ENCODE measurements around the gene CTU1.

The CTU1 gene

GRCh38 chr19:51131780-51132680, 23.8 kb upstream of the CTU1 start:
- peak; percentile 55 for DNase-seq

DNA sequence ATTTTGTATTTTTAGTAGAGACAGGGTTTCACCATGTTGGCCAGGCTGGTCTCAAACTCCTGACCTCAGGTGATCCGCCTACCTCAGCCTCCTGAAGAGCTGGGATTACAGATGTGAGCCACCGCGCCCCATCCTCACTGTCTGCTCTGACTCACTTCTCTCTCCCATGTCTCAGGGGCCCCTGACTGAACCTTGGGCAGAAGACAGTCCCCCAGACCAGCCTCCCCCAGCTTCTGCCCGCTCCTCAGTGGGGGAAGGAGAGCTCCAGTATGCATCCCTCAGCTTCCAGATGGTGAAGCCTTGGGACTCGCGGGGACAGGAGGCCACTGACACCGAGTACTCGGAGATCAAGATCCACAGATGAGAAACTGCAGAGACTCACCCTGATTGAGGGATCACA, 21.5 kb upstream of the CTU1 start:
- DNase-seq = no peak

DNA sequence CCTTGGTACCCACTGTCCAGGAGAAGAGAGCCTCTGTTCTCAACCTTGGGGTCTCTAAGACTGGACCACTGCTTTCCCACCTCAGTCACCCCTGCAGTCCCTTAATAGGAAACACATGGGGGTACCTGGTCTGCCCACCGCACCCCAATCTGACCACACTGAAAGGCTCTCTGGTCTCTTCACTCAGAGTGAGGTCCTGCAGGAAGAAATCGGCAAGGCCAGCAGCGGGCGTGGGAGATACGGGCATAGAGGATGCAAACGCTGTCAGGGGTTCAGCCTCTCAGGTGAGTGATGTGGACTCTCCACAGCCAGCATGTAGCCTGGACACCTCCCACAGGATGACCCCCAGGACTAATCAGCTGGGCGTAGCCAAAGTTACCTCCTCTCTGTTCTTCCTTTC, 20.0 kb upstream of the CTU1 start:
- DNase-seq = no peak

DNA sequence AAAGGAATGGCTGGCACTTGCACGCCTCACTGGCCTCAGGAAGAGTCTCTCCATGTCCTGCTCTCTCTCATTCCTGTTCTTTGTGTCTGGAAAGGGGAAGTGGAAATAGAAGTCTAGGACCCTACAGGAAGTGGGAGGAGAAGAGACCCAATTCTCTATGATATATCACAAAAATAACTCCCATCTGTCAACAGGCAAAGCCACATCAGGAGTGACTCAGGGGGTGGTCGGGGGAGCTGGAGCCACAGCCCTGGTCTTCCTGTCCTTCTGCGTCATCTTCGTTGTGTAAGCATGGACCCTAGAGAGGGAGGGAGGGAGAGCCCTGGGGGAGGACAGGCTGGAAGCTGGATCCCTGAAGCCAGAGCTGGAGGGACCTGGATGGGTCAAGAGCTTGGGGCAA, 19.5 kb upstream of the CTU1 start:
- peak; percentile 30 for DNase-seq

DNA sequence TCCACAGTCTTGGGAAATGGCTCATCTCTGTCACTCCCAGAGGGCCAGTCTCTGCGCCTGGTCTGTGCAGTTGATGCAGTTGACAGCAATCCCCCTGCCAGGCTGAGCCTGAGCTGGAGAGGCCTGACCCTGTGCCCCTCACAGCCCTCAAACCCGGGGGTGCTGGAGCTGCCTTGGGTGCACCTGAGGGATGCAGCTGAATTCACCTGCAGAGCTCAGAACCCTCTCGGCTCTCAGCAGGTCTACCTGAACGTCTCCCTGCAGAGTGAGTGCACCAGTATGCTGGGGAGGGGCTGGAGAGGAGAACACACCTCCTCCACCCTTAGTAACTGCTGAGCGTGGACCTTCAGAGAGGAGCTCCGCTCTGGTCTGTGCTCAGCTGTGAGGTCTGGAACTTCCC, 18.8 kb upstream of the CTU1 start:
- DNase-seq = no peak

DNA sequence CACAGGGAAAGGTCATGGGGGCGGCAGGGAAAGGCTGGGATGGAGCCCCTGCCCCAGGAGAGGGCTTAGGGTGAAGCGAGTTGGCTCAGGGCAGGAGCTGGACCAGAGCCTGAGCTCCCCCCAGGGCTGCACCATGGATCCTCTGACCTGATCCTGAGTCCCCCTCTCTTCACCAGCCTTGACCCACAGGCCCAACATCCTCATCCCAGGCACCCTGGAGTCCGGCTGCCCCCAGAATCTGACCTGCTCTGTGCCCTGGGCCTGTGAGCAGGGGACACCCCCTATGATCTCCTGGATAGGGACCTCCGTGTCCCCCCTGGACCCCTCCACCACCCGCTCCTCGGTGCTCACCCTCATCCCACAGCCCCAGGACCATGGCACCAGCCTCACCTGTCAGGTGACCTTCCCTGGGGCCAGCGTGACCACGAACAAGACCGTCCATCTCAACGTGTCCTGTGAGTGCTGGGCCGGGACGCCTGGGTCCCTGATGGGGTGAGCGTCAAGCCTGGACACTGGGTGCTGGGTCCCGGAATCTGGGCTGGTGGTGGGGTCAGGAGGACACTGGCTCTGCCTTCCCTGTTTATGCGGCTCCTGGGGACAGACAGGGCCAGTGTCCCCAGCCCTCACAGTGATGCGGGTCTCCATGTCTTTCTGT, 17.3 kb upstream of the CTU1 start:
- no peak for DNase-seq

GRCh38 chr19:51124729-51125128, 16.5 kb upstream of the CTU1 start, which contains the start of gene SIGLEC9:
Gene SIGLEC9 (plus strand): TSS chr19:51124906. CDS start chr19:51124975, 69 bp downstream.
- no peak for DNase-seq

DNA sequence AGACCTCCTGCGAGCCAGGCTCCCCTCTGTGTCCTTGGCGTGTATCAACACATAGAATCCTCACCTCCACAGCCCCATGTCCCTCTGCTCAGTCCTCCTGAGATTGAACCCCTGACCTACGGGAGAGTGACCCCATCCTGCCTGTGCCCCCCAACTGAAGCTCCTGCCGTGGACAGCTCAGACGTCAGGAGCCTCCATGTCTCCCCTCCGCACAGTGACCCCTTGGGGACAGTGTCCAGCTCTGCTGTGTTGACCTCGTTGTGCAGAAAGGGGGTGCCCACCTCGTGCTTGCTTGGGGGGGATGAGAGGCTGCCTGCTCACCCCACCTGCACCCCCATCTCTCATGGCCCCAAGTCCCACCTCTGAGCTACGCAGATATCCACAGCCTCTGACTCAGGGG, 16.0 kb upstream of the CTU1 start:
- DNase-seq = no peak

GRCh38 chr19:51123802-51124201, 15.6 kb upstream of the CTU1 start:
- no peak for DNase-seq

DNA sequence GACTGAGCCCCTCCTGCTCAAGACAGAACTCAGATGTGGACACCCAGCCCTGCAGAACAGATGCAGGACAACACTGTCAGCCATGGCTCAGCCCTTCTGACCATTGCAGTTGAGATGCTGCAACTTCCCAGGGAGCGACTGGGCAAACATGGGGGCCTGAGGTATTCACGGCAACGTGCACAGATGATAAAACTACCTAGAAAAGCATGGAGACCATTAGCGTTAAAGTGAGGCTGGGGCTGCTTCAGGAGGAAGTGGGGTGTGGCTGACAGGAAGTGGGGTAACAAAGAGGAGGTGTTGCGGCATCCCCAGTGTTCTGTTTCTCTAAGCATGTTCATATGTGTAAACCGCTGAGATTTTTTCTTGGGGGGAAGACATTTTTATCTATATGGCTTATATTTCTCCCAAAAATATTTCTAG, 15.2 kb upstream of the CTU1 start:
- DNase-seq = peak; percentile 8

DNA sequence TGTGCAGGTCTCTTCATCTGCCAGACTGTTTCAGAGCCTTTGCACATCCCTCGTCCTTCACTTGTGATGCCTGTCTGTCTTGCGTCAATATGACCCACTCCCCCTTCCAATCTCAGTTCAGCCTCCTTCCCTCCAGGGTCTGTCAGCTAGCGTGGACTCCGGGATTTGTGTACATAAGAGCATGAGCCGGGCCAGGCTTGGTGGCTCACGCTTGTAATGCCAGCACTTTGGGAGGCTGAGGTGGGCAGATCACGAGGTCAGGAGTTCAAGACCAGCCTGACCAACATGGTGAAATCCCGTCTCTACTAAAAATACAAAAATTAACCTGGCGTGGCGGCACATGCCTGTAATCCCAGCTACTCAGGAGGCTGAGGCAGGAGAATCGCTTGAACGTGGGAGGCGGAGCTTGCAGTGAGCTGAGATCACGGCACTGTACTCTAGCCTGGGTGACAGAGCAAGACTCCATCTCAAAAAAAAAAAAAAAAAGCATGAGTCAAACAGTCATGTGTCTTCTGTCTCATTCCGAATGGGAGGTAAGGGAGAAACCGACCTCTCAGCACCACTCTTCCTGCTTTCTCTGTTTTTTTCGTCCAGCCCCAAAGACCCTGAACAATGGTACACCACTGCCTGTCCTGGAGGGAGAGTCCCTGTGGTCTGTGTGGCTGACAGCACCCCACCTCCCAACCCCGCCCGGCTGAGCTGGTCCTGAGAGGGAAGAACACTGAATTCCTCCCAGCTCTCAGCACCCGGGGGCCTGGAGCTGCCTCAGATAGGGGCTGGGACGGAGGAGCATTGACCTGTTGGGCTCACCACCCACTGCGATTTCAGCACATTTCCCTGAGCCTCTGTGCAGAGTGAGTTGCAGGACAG, 14.1 kb upstream of the CTU1 start:
- DNase-seq = no peak

DNA sequence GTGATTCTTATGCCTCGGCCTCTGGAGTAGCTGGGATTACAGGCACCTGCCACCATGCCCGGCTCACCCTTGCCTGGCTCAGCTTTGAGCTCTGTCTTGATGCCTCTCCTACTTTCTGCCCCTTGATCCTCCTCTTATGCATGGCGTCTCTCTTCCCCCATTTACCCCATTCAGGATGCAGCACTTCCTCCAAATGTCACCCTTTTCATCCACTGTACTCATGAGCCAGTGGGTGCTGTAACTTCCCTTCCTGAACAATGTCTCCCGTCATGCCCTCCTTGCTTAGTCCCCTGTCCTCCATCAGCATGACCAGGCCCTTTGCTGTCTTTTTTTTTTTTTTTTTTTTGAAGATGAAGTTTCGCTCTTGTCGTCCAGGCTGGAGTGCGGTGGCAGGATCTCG, 13.0 kb upstream of the CTU1 start:
- DNase-seq = no peak

DNA sequence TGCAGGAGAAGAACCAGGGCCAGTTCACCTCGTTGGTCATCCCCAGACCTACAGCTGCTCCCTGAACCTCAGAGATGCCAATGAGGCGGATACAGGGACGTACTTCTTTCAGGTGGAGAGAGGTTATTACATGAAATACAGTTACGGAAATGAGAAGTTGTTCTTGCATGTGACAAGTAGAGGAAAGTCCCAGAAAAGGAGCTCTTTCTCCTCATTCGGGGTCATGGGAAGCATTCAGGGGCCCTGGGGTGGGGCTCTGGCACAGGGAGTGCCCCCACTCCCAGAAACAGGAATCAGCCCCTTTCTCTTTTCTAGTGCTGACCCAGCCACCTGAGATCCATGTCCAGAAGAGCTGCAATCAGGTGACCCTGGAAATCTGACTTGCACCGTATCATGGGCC, 12.0 kb upstream of the CTU1 start:
- no peak for DNase-seq

- no peak for DNase-seq
Measured at GRCh38 chr19:51119611-51120010, 11.4 kb upstream of the CTU1 start.

- DNase-seq = no peak
Measured at GRCh38 chr19:51119101-51119500, 10.9 kb upstream of the CTU1 start.

- no peak for DNase-seq
Measured at GRCh38 chr19:51116736-51117286, 8.6 kb upstream of the CTU1 start.

DNA sequence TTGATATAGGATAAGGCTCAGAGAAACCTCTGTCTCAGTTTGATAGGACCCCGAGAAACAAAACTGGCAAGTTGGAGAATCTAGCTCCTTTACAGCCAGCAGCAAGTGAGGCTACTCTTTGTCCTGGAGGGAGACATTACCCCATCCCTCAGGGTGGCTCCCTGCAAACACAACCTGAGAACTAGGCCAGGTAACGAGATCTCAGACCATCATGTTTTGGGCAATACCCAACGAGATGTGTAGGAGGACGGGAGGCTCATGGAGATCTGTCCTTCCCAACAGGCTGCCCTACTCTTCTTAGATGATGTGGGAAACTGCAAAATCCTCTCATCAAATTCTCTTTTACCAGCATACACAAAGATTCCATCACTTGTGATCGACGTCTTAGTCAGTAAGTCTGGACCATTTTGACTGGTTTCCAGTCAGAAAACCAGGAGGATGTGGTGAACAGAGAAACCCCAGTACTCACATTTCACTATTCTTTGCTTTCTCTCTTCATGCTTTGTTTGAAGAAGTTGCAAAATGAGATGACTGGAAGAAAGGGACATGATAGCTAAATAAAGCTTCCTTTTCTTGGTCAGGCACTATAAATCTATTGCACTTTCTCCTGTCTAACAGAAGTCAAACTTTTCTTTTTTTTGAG, 6.0 kb upstream of the CTU1 start:
- no peak for DNase-seq

DNA sequence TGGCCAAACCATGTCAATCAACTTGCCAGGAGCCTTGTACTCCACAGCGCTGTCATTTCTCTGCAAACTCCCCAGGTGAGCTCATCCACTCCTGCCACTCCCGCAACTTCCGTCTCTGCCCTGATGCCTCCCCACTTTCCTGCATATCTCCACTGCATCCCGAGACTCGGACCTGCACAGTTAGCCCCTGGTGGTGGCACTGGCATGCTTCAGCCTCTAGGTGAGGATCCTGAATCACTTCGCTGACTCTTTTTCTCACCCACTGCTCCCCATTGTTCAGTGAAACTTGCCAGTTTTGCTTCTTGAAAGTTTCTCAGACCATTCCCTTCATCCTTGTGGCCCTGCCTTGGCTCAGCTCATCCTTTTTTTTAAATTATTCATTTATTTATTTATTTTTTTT, 3.4 kb upstream of the CTU1 start:
- DNase-seq = no peak

DNA sequence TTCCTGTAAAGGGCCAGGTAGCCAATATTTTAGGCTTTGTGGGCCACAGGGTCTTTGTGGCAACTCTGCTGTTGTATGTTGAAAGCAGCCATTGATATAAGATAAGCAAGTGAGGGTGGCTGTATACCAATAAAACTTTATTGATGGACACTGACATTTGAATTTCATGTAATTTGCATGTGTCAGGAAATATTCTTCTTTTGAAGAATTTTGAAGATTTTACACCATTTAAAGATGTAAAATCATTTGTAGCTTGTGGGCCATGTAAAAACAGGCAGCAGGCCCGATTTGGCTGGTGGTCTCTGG, 2.4 kb upstream of the CTU1 start:
- no peak for DNase-seq

DNA sequence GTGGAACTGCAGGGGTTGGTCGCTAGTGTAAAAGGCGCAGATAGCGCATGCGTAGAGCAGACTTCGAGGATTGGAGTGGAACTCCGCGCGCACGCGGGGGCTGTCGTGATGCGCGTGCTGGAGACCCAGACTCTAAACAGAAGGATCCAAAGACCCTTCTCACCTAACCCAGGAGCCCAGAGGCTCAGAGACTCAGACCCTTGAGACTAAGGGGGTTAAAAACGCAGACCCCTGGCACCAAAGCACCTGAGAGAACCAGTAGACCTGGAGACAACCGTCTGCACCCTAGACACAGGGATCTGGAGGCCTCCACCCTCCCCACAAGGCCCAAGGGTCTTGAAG, 567 bp upstream of the CTU1 start:
- DNase-seq = no peak

GRCh38 chr19:51107406-51108065, 673 bp downstream of the CTU1 start:
- DNase-seq = no peak

DNA sequence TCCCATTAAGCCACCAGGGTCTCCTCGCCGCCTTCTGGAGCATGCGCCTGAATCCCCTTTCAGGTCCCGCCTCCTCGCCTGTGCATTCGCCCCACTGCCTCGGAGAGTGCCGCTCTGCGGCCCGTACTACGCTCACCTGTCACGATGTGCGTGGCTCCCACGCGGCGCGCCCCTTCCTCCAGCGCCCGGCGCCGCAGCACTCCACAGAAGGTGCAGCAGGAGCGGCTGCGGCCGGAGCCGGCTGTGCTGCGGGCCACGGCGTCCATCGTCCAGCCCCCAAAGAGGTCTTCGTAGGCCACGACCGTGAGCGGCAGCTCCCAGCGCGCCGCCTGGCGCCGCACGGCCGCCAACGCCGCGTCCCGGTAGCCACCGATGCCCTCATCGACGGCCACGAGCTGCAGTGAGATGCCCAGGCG, 4.3 kb downstream of the CTU1 start:
- no peak for DNase-seq
